Measurements from ENCODE around the gene IER5. TPM values are rescaled to one million over a fixed set of nuclear protein-coding genes. Genes with fewer than 3 reads are reported as not detected.

IER5 gene
- polyA plus RNA-seq, 2 of the 4 experiments (the other 2 are of a cell fraction) = 26.8 to 40.2 TPM

GRCh38 chr1:181061891-181062835, 26.3 kb upstream of the IER5 start:
- Histone ChIP-seq H3K27ac (no peak overlapping the region), H3K4me3 (no peak overlapping the region), H3K4me1 (no peaks in the 10 kb centered on the region), H3K4me2 (no peak overlapping the region), H3K9me3 (no peaks in the 10 kb centered on the region; the same call in 2 of the 3 replicates)
- ChIA-PET POLR2A (no interaction called here), CTCF (interaction anchor here (0.9 to 1.7 kb wide), 5 partner anchors 19 to 80 kb away, joined by 3 to 7 read pairs (median 5); no protein-coding TSS in a partner anchor)
- ATAC-seq (no peak; a peak in 1 of 6 replicates), FAIRE-seq (no peak), DNase-seq (ENCODE audit: low read depth in 1 of 2, low spot score in 1 of 2) (no peak)
- TF ChIP-seq KDM5A (IDR thresholded peaks at IDR 0.05) (no peak), HOXB13 (CRISPR knock-in tag; IDR thresholded peaks at IDR 0.05; ENCODE audit: low read depth) (no peak), RNF2 (IDR thresholded peaks at IDR 0.05; ENCODE audit: borderline replicate concordance, low read depth) (no peak), EHF (CRISPR knock-in tag; IDR thresholded peaks at IDR 0.05) (no peak), POLR2AphosphoS2 (conservative IDR thresholded peaks at IDR 0.05; ENCODE audit: low read length) (no peak), CBX8 (IDR thresholded peaks at IDR 0.05) (no peak), ZNF302 (CRISPR knock-in tag; IDR thresholded peaks at IDR 0.05) (no peak), CHD2 (IDR thresholded peaks at IDR 0.05; ENCODE audit: low read length, partially characterized antibody) (no peak), JUNB (IDR thresholded peaks at IDR 0.05) (no peak), HOXA7 (CRISPR knock-in tag; IDR thresholded peaks at IDR 0.05) (no peak), HES2 (IDR thresholded peaks at IDR 0.05) (no peak), HEYL (CRISPR knock-in tag; IDR thresholded peaks at IDR 0.05) (no peak), PHF8 (IDR thresholded peaks at IDR 0.05; ENCODE audit: borderline replicate concordance, low read depth) (no peak)
- TF ChIP-seq, protein P1, sequence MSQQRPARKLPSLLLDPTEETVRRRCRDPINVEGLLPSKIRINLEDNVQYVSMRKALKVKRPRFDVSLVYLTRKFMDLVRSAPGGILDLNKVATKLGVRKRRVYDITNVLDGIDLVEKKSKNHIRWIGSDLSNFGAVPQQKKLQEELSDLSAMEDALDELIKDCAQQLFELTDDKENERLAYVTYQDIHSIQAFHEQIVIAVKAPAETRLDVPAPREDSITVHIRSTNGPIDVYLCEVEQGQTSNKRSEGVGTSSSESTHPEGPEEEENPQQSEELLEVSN (IDR thresholded peaks at IDR 0.05; ENCODE audit: borderline replicate concordance, low read depth) = no peak
- TF ChIP-seq, protein P2, sequence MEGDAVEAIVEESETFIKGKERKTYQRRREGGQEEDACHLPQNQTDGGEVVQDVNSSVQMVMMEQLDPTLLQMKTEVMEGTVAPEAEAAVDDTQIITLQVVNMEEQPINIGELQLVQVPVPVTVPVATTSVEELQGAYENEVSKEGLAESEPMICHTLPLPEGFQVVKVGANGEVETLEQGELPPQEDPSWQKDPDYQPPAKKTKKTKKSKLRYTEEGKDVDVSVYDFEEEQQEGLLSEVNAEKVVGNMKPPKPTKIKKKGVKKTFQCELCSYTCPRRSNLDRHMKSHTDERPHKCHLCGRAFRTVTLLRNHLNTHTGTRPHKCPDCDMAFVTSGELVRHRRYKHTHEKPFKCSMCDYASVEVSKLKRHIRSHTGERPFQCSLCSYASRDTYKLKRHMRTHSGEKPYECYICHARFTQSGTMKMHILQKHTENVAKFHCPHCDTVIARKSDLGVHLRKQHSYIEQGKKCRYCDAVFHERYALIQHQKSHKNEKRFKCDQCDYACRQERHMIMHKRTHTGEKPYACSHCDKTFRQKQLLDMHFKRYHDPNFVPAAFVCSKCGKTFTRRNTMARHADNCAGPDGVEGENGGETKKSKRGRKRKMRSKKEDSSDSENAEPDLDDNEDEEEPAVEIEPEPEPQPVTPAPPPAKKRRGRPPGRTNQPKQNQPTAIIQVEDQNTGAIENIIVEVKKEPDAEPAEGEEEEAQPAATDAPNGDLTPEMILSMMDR (IDR thresholded peaks at IDR 0.05) = no peak
- TF ChIP-seq, protein P3, sequence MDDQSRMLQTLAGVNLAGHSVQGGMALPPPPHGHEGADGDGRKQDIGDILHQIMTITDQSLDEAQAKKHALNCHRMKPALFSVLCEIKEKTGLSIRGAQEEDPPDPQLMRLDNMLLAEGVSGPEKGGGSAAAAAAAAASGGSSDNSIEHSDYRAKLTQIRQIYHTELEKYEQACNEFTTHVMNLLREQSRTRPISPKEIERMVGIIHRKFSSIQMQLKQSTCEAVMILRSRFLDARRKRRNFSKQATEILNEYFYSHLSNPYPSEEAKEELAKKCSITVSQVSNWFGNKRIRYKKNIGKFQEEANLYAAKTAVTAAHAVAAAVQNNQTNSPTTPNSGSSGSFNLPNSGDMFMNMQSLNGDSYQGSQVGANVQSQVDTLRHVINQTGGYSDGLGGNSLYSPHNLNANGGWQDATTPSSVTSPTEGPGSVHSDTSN (IDR thresholded peaks at IDR 0.05) = no peak
- TF ChIP-seq, protein P4, sequence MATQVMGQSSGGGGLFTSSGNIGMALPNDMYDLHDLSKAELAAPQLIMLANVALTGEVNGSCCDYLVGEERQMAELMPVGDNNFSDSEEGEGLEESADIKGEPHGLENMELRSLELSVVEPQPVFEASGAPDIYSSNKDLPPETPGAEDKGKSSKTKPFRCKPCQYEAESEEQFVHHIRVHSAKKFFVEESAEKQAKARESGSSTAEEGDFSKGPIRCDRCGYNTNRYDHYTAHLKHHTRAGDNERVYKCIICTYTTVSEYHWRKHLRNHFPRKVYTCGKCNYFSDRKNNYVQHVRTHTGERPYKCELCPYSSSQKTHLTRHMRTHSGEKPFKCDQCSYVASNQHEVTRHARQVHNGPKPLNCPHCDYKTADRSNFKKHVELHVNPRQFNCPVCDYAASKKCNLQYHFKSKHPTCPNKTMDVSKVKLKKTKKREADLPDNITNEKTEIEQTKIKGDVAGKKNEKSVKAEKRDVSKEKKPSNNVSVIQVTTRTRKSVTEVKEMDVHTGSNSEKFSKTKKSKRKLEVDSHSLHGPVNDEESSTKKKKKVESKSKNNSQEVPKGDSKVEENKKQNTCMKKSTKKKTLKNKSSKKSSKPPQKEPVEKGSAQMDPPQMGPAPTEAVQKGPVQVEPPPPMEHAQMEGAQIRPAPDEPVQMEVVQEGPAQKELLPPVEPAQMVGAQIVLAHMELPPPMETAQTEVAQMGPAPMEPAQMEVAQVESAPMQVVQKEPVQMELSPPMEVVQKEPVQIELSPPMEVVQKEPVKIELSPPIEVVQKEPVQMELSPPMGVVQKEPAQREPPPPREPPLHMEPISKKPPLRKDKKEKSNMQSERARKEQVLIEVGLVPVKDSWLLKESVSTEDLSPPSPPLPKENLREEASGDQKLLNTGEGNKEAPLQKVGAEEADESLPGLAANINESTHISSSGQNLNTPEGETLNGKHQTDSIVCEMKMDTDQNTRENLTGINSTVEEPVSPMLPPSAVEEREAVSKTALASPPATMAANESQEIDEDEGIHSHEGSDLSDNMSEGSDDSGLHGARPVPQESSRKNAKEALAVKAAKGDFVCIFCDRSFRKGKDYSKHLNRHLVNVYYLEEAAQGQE (IDR thresholded peaks at IDR 0.05) = no peak
- 78% methylated on average over 15 of the region's 15 CpGs for WGBS (ENCODE audit: missing lambda C conversion rate)
